ENCODE data around the gene GOLGA8T. TPM values are rescaled to one million over a fixed set of nuclear protein-coding genes. Genes with fewer than 3 reads are reported as not detected.
A peak's percentile ranks its signal among the peaks of the same experiment; 100 is the strongest.
"Not testable (repeated sequence)": the region's sequence is repeated elsewhere in the genome, so short reads cannot be mapped to it uniquely, and the experiment has no call there.

GOLGA8T gene
- total RNA-seq, 3 donors from 2014 or later (not counting 1 experiment from before 2014, with no cell fraction given) = 2.6 to 4.0 (median 3.0) TPM

GRCh38 chr15:30149891-30150290, 15.0 kb downstream of the GOLGA8T start:
- DNase-seq; H3K9me3 ChIP-seq (ENCODE audit: control insufficient read depth, insufficient read depth, low read length); H3K27me3 Mint-ChIP-seq (ENCODE audit: low read depth in 2 of 2); H3K27me3 ChIP-seq (ENCODE audit: control insufficient read depth, insufficient read depth, low read length); H3K4me3 Mint-ChIP-seq; H3K4me3 ChIP-seq (ENCODE audit: low read length); H3K9me3 Mint-ChIP-seq; H3K36me3 Mint-ChIP-seq; H3K27ac ChIP-seq (ENCODE audit: low read length); intact Hi-C loops (cut with micrococcal nuclease); H3K4me1 ChIP-seq (ENCODE audit: control insufficient read depth, insufficient read depth, low read length); H3K27ac Mint-ChIP-seq; H3K4me1 Mint-ChIP-seq; H3K36me3 ChIP-seq (ENCODE audit: control insufficient read depth, insufficient read depth, low read length): not testable (repeated sequence)
- WGBS (ENCODE audit: insufficient coverage) = no CpG with 5 or more reads among the region's 8 CpGs
- ATAC-seq = peak in 2 of 3 donors; percentile 57 to 64

GRCh38 chr15:30162479-30163357, 27.9 kb downstream of the GOLGA8T start:
- H3K27me3 ChIP-seq (ENCODE audit: control insufficient read depth, insufficient read depth, low read length); H3K4me3 ChIP-seq (ENCODE audit: low read length); H3K4me1 Mint-ChIP-seq; H3K27ac Mint-ChIP-seq; H3K36me3 Mint-ChIP-seq; intact Hi-C loops (cut with micrococcal nuclease); H3K9me3 ChIP-seq (ENCODE audit: control insufficient read depth, insufficient read depth, low read length); ATAC-seq; H3K9me3 Mint-ChIP-seq; H3K4me3 Mint-ChIP-seq; H3K27me3 Mint-ChIP-seq (ENCODE audit: low read depth in 2 of 2); DNase-seq; H3K27ac ChIP-seq (ENCODE audit: low read length); H3K36me3 ChIP-seq (ENCODE audit: control insufficient read depth, insufficient read depth, low read length): not testable (repeated sequence)
- WGBS (ENCODE audit: insufficient coverage) = 96% methylated on average over 3 of the region's 4 CpGs
- H3K4me1 ChIP-seq (ENCODE audit: control insufficient read depth, insufficient read depth, low read length) = peaks cover 11% of the 10 kb centered on the region

- H3K4me1 Mint-ChIP-seq; H3K9me3 Mint-ChIP-seq; H3K36me3 ChIP-seq (ENCODE audit: control insufficient read depth, insufficient read depth, low read length); H3K36me3 Mint-ChIP-seq; H3K27ac ChIP-seq (ENCODE audit: low read length); H3K27me3 ChIP-seq (ENCODE audit: control insufficient read depth, insufficient read depth, low read length); intact Hi-C loops (cut with micrococcal nuclease); H3K27me3 Mint-ChIP-seq (ENCODE audit: low read depth in 2 of 2); H3K4me3 Mint-ChIP-seq; H3K4me3 ChIP-seq (ENCODE audit: low read length); ATAC-seq; DNase-seq; H3K9me3 ChIP-seq (ENCODE audit: control insufficient read depth, insufficient read depth, low read length); H3K27ac Mint-ChIP-seq: not testable (repeated sequence)
- 50% methylated on average over 1 of the region's 2 CpGs for WGBS (ENCODE audit: insufficient coverage)
- peaks cover 11% of the 10 kb centered on the region for H3K4me1 ChIP-seq (ENCODE audit: control insufficient read depth, insufficient read depth, low read length)
Observed at GRCh38 chr15:30163759-30164158, 28.9 kb downstream of the GOLGA8T start.

- intact Hi-C loops (cut with micrococcal nuclease); H3K9me3 ChIP-seq (ENCODE audit: control insufficient read depth, insufficient read depth, low read length); H3K27me3 Mint-ChIP-seq (ENCODE audit: low read depth in 2 of 2); H3K36me3 Mint-ChIP-seq; H3K27me3 ChIP-seq (ENCODE audit: control insufficient read depth, insufficient read depth, low read length); DNase-seq; H3K36me3 ChIP-seq (ENCODE audit: control insufficient read depth, insufficient read depth, low read length); H3K4me1 Mint-ChIP-seq; H3K4me3 ChIP-seq (ENCODE audit: low read length); H3K27ac ChIP-seq (ENCODE audit: low read length); H3K9me3 Mint-ChIP-seq; H3K4me3 Mint-ChIP-seq; H3K27ac Mint-ChIP-seq: not testable (repeated sequence)
- no CpG with 5 or more reads among the region's 7 CpGs for WGBS (ENCODE audit: insufficient coverage)
- ATAC-seq = peak; percentile 67 to 94 (median 89)
- H3K4me1 ChIP-seq (ENCODE audit: control insufficient read depth, insufficient read depth, low read length) = peaks cover 11% of the 10 kb centered on the region
Observed at GRCh38 chr15:30164257-30164656, 29.4 kb downstream of the GOLGA8T start.

GRCh38 chr15:30167403-30167802, 32.6 kb downstream of the GOLGA8T start:
- H3K27ac Mint-ChIP-seq; intact Hi-C loops (cut with micrococcal nuclease): not testable (repeated sequence)
- no CpG with 5 or more reads among the region's 9 CpGs for WGBS (ENCODE audit: insufficient coverage)

GRCh38 chr15:30167886-30168285, 33.0 kb downstream of the GOLGA8T start:
- H3K4me1 Mint-ChIP-seq; H3K27me3 ChIP-seq (ENCODE audit: control insufficient read depth, insufficient read depth, low read length); intact Hi-C loops (cut with micrococcal nuclease); H3K36me3 Mint-ChIP-seq; DNase-seq; H3K27ac ChIP-seq (ENCODE audit: low read length); H3K4me3 ChIP-seq (ENCODE audit: low read length); H3K27me3 Mint-ChIP-seq (ENCODE audit: low read depth in 2 of 2); H3K27ac Mint-ChIP-seq; H3K9me3 Mint-ChIP-seq; H3K4me3 Mint-ChIP-seq; ATAC-seq; H3K9me3 ChIP-seq (ENCODE audit: control insufficient read depth, insufficient read depth, low read length); H3K36me3 ChIP-seq (ENCODE audit: control insufficient read depth, insufficient read depth, low read length): not testable (repeated sequence)
- no CpG with 5 or more reads among the region's 2 CpGs for WGBS (ENCODE audit: insufficient coverage)
- H3K4me1 ChIP-seq (ENCODE audit: control insufficient read depth, insufficient read depth, low read length) = peaks cover 11% of the 10 kb centered on the region

More at GRCh38 chr15:30167403-30167802, 32.6 kb downstream of the GOLGA8T start:
- DNase-seq; H3K4me1 Mint-ChIP-seq; H3K36me3 Mint-ChIP-seq; ATAC-seq; H3K27ac ChIP-seq (ENCODE audit: low read length); H3K9me3 ChIP-seq (ENCODE audit: control insufficient read depth, insufficient read depth, low read length); H3K27me3 ChIP-seq (ENCODE audit: control insufficient read depth, insufficient read depth, low read length); H3K4me3 Mint-ChIP-seq; H3K36me3 ChIP-seq (ENCODE audit: control insufficient read depth, insufficient read depth, low read length); H3K27me3 Mint-ChIP-seq (ENCODE audit: low read depth in 2 of 2); H3K4me3 ChIP-seq (ENCODE audit: low read length); H3K9me3 Mint-ChIP-seq: not testable (repeated sequence)
- peaks cover 11% of the 10 kb centered on the region for H3K4me1 ChIP-seq (ENCODE audit: control insufficient read depth, insufficient read depth, low read length)

GRCh38 chr15:30171452-30171851, 36.6 kb downstream of the GOLGA8T start:
- H3K27me3 Mint-ChIP-seq (ENCODE audit: low read depth in 2 of 2); H3K9me3 ChIP-seq (ENCODE audit: control insufficient read depth, insufficient read depth, low read length); ATAC-seq; intact Hi-C loops (cut with micrococcal nuclease); H3K27me3 ChIP-seq (ENCODE audit: control insufficient read depth, insufficient read depth, low read length); H3K4me3 Mint-ChIP-seq; H3K27ac Mint-ChIP-seq; H3K4me1 Mint-ChIP-seq; DNase-seq; H3K9me3 Mint-ChIP-seq; H3K4me1 ChIP-seq (ENCODE audit: control insufficient read depth, insufficient read depth, low read length); H3K36me3 Mint-ChIP-seq; H3K36me3 ChIP-seq (ENCODE audit: control insufficient read depth, insufficient read depth, low read length); H3K4me3 ChIP-seq (ENCODE audit: low read length); H3K27ac ChIP-seq (ENCODE audit: low read length): not testable (repeated sequence)
- no CpG with 5 or more reads among the region's 7 CpGs for WGBS (ENCODE audit: insufficient coverage)

Measured in natural killer cell (primary cell).